Measurements from ENCODE around the gene PTPN4. TPM values are rescaled to one million over a fixed set of nuclear protein-coding genes. Genes with fewer than 3 reads are reported as not detected.

Gene PTPN4
- total and polyA plus RNA-seq, 2 experiments from 2014 or later = 19.8 to 24.3 TPM

DNA sequence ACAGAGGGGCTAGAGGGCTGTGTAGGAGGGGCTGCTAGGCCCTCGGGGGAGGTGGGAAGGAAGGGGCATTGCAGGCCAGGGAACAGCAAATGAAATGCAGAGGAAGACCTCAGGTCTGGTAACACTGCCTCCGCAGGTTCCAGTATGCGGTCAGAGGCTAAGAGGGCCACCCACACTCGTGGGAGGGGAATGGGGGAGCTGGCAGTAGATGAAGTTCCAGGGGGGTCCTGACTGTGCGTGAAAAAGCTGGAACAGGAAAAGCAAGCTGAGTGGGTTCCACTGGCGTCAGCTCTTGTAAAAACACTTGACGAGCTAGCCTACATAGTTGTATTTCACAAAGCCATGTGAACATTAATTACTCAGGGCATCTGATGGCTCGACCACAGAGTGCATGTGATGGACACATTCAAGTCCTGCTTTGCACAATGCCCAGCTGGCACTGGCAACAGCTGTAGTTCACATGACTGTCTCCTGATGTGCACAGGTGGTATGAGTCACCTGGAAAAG lies 29.0 kb upstream of the PTPN4 start:
- no peak for DNase-seq
- no peaks in the 10 kb centered on the region for H3K9me2 ChIP-seq (ENCODE audit: insufficient read depth)
- in situ Hi-C loops (cut with MboI) = no loop called here
- H3K4me2 ChIP-seq (ENCODE audit: unreplicated experiment) = no peak overlapping the region
- H2AFZ ChIP-seq = no peak overlapping the region
- no peaks in the 10 kb centered on the region for H4K20me1 ChIP-seq (ENCODE audit: insufficient read depth)
- peaks cover 5% of the 10 kb centered on the region; the same call in 1 of the 2 replicates for H3K27me3 ChIP-seq (replicated peaks; ENCODE audit: insufficient read depth)
- 68 to 77% methylated on average over 8 of the region's 8 CpGs for WGBS, 2 experiments (ENCODE audit: low coverage in 1 of 2, low lambda C conversion rate in 2 of 2, missing lambda C conversion rate in 2 of 2)
- no peaks in the 10 kb centered on the region for H3K4me1 ChIP-seq (ENCODE audit: insufficient read depth)
- H3K4me3 ChIP-seq = no peak overlapping the region
- H3K79me2 ChIP-seq (ENCODE audit: insufficient read depth) = no peaks in the 10 kb centered on the region
- no peaks in the 10 kb centered on the region for H3F3A ChIP-seq (ENCODE audit: insufficient read depth)
- no peaks in the 10 kb centered on the region for H3K36me3 ChIP-seq (ENCODE audit: low read depth)
- no peak overlapping the region for H3K9ac ChIP-seq
- no peak overlapping the region for H3K27ac ChIP-seq
- TF ChIP-seq EZH2phosphoT487 (IDR thresholded peaks at IDR 0.05; ENCODE audit: insufficient read depth, low read depth) = no peak
- TF ChIP-seq EZH2 (IDR thresholded peaks at IDR 0.05; ENCODE audit: insufficient read depth, poor library complexity, severe bottlenecking) = no peak
- no peaks in the 10 kb centered on the region for H3K9me3 ChIP-seq (ENCODE audit: low read depth)

DNA sequence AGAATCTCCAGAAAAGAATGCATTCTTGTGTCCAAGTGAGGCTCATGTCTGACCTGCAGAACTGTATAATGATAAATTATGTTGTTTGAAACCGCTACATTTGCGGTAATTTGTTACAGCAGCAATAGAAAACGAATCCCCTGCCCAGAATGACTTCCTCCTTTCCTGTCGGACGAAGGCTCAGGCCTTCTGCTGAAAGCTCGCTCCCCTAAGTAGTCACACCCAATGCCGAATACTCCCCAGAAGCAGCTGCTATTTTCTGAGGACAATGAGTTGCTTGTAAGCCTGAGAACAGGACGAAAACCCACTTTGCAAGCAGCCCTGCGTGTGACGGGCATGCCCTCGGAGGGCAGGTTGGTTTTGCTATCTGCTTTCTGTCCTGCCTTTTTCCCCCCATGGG lies 27.7 kb upstream of the PTPN4 start:
- Histone ChIP-seq H3K9me3 (ENCODE audit: low read depth) (no peaks in the 10 kb centered on the region), H3K36me3 (ENCODE audit: low read depth) (no peaks in the 10 kb centered on the region), H3F3A (ENCODE audit: insufficient read depth) (no peaks in the 10 kb centered on the region), H3K4me2 (ENCODE audit: unreplicated experiment) (no peak overlapping the region), H3K4me1 (ENCODE audit: insufficient read depth) (no peaks in the 10 kb centered on the region), H3K4me3 (no peak overlapping the region), H3K27me3 (replicated peaks; ENCODE audit: insufficient read depth) (peaks cover 5% of the 10 kb centered on the region; the same call in 1 of the 2 replicates), H3K9me2 (ENCODE audit: insufficient read depth) (no peaks in the 10 kb centered on the region), H3K79me2 (ENCODE audit: insufficient read depth) (no peaks in the 10 kb centered on the region), H3K27ac (no peak overlapping the region), H4K20me1 (ENCODE audit: insufficient read depth) (no peaks in the 10 kb centered on the region), H2AFZ (no peak overlapping the region), H3K9ac (no peak overlapping the region)
- 87% methylated on average over 11 of the region's 11 CpGs for WGBS, 2 experiments (ENCODE audit: low coverage in 1 of 2, low lambda C conversion rate in 2 of 2, missing lambda C conversion rate in 2 of 2)
- TF ChIP-seq EZH2phosphoT487 (IDR thresholded peaks at IDR 0.05; ENCODE audit: insufficient read depth, low read depth) = no peak
- no peak for TF ChIP-seq EZH2 (IDR thresholded peaks at IDR 0.05; ENCODE audit: insufficient read depth, poor library complexity, severe bottlenecking)
- DNase-seq = no peak
- in situ Hi-C loops (cut with MboI) = no loop called here

DNA sequence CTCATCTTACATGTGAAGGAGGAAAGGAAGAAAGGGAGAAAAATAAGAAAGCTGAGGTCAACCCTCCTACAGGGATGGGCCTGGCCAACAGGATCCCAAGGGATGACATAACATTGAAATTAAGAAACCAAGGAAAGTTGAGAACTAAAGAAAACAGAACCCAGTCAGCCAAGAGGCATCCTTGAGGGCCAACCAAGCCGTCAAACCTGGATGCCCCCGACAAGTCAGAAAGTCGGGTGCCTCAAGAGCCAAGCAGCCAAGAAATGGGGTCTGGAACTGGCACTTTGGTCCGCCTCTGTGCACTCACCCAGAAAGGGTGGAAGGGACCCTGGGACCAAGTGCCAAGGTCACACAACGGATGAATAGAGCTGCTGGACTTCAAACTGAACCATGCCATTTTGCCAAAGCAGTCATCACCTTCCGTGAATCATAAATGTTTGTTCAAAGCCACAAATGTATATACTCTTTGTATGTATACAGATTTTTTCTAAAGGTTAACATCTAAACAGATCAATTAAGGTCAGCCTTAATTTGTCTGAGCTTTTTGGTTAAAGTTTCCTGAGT lies 27.0 kb upstream of the PTPN4 start:
- WGBS, 2 experiments (ENCODE audit: low coverage in 1 of 2, low lambda C conversion rate in 2 of 2, missing lambda C conversion rate in 2 of 2) = 89% methylated on average over 6 of the region's 6 CpGs
- Histone ChIP-seq H3K79me2 (ENCODE audit: insufficient read depth) (no peaks in the 10 kb centered on the region), H3K4me3 (no peak overlapping the region), H3K9me2 (ENCODE audit: insufficient read depth) (no peaks in the 10 kb centered on the region), H3K4me1 (ENCODE audit: insufficient read depth) (no peaks in the 10 kb centered on the region), H3K27me3 (replicated peaks; ENCODE audit: insufficient read depth) (no peaks in the 10 kb centered on the region; the same call in 1 of the 2 replicates), H2AFZ (no peak overlapping the region), H3K9me3 (ENCODE audit: low read depth) (no peaks in the 10 kb centered on the region), H3F3A (ENCODE audit: insufficient read depth) (no peaks in the 10 kb centered on the region), H4K20me1 (ENCODE audit: insufficient read depth) (no peaks in the 10 kb centered on the region), H3K4me2 (ENCODE audit: unreplicated experiment) (no peak overlapping the region), H3K27ac (no peak overlapping the region), H3K36me3 (ENCODE audit: low read depth) (no peaks in the 10 kb centered on the region), H3K9ac (no peak overlapping the region)
- in situ Hi-C loops (cut with MboI) = no loop called here
- TF ChIP-seq EZH2 (IDR thresholded peaks at IDR 0.05; ENCODE audit: insufficient read depth, poor library complexity, severe bottlenecking) (no peak), EZH2phosphoT487 (IDR thresholded peaks at IDR 0.05; ENCODE audit: insufficient read depth, low read depth) (no peak)
- no peak for DNase-seq

DNA sequence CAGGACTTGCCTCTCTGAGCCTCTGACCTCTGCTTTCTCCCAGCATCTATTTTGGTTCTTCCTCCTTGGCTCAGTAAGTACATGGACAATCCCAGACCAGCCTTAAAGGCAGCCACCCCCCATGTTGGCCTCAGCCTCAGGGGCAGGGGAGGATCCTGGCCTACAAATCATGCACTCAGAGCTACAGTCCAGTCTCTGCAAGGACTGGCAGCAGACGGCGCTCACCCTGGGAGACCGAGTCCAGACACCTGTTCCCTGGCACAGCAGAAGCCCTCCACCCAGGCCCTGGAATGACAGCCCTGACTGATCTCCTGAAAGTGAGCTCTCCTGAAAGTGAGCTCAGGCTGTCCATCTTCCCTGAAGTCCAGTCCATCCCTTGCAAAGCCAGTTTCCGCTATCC lies 25.7 kb upstream of the PTPN4 start:
- no peak overlapping the region for H3K27ac ChIP-seq
- H3K9ac ChIP-seq = no peak overlapping the region
- DNase-seq = no peak
- H3K36me3 ChIP-seq (ENCODE audit: low read depth) = no peaks in the 10 kb centered on the region
- no peak overlapping the region for H3K4me3 ChIP-seq
- H3K9me2 ChIP-seq (ENCODE audit: insufficient read depth) = no peaks in the 10 kb centered on the region
- H3K4me2 ChIP-seq (ENCODE audit: unreplicated experiment) = no peak overlapping the region
- no peaks in the 10 kb centered on the region for H3K79me2 ChIP-seq (ENCODE audit: insufficient read depth)
- in situ Hi-C loops (cut with MboI) = no loop called here
- no peaks in the 10 kb centered on the region for H3K4me1 ChIP-seq (ENCODE audit: insufficient read depth)
- no peak for TF ChIP-seq EZH2phosphoT487 (IDR thresholded peaks at IDR 0.05; ENCODE audit: insufficient read depth, low read depth)
- no peak for TF ChIP-seq EZH2 (IDR thresholded peaks at IDR 0.05; ENCODE audit: insufficient read depth, poor library complexity, severe bottlenecking)
- no peaks in the 10 kb centered on the region for H3F3A ChIP-seq (ENCODE audit: insufficient read depth)
- H3K9me3 ChIP-seq (ENCODE audit: low read depth) = no peaks in the 10 kb centered on the region
- no peaks in the 10 kb centered on the region; the same call in 1 of the 2 replicates for H3K27me3 ChIP-seq (replicated peaks; ENCODE audit: insufficient read depth)
- H4K20me1 ChIP-seq (ENCODE audit: insufficient read depth) = no peaks in the 10 kb centered on the region
- 41 to 44% methylated on average over 4 of the region's 4 CpGs for WGBS, 2 experiments (ENCODE audit: low coverage in 1 of 2, low lambda C conversion rate in 2 of 2, missing lambda C conversion rate in 2 of 2)
- no peak overlapping the region for H2AFZ ChIP-seq
